Nephron (organoid): ENCODE results near the gene SPATS1.

ENCODE experiments used
- H3K27ac Mint-ChIP-seq, 3 experiments: 2 replicates each; pipeline ENCODE4 v1.8.0; 2020; ENCODE audit warnings: mixed read lengths in 3 of 3, mild to moderate bottlenecking in 2 of 3, moderate library complexity in 1 of 3
- H3K27me3 Mint-ChIP-seq: 2 replicates; pipeline ENCODE4 v1.8.0; 2021; ENCODE audit warnings: low read depth, mild to moderate bottlenecking, moderate library complexity, mixed read lengths
- H3K36me3 Mint-ChIP-seq: 2 replicates; pipeline ENCODE4 v1.8.0; 2020; ENCODE audit warnings: low read depth, mixed read lengths
- H3K4me1 Mint-ChIP-seq: 2 replicates; pipeline ENCODE4 v1.8.0; 2020; ENCODE audit warnings: mixed read lengths
- H3K4me3 Mint-ChIP-seq, 3 experiments: 2 replicates each; pipeline ENCODE4 v1.8.0; 2020; ENCODE audit warnings: mild to moderate bottlenecking in 3 of 3, mixed read lengths in 3 of 3, moderate library complexity in 2 of 3
- H3K9me3 Mint-ChIP-seq: 2 replicates; pipeline ENCODE4 v1.8.0; 2020; ENCODE audit warnings: mixed read lengths
- TF ChIP-seq, protein P1 (sequence below), 3 experiments: fragments of 200-600 bp; sonication (generic); IDR thresholded peaks; one replicate each; pipeline ENCODE4 v1.5.0; 2021; ENCODE audit warnings: antibody characterized with exemption in 3 of 3; ENCODE audit not compliant: unreplicated experiment in 3 of 3

The SPATS1 gene

DNA sequence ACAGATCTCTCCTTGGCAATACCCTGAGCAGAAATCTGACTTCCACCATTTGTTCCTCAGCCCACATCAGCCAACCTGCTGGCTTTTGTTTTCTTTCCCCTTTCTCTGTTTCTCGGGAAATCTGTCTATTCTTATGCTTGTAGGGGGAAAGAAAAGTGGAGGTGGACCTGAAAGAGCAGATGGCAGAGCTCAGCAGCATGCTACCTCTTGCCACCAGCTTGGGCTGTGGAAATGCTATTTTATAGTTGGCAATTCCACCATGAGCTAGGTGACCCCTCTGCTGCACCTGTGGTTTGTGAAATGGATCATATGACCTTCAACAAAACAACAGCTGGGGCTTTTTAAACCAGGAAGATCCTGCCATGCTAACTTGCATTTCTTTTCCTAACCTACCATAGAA, 6.8 kb upstream of the SPATS1 start:
- no peak overlapping the region for H3K4me3 Mint-ChIP-seq
- peaks cover 24% of the 10 kb centered on the region for H3K27me3 Mint-ChIP-seq
- TF ChIP-seq, protein P1, sequence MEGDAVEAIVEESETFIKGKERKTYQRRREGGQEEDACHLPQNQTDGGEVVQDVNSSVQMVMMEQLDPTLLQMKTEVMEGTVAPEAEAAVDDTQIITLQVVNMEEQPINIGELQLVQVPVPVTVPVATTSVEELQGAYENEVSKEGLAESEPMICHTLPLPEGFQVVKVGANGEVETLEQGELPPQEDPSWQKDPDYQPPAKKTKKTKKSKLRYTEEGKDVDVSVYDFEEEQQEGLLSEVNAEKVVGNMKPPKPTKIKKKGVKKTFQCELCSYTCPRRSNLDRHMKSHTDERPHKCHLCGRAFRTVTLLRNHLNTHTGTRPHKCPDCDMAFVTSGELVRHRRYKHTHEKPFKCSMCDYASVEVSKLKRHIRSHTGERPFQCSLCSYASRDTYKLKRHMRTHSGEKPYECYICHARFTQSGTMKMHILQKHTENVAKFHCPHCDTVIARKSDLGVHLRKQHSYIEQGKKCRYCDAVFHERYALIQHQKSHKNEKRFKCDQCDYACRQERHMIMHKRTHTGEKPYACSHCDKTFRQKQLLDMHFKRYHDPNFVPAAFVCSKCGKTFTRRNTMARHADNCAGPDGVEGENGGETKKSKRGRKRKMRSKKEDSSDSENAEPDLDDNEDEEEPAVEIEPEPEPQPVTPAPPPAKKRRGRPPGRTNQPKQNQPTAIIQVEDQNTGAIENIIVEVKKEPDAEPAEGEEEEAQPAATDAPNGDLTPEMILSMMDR (IDR thresholded peaks at IDR 0.05; ENCODE audit: unreplicated experiment in 3 of 3), result no peak
- no peaks in the 10 kb centered on the region for H3K36me3 Mint-ChIP-seq
- H3K9me3 Mint-ChIP-seq, result no peaks in the 10 kb centered on the region
- peaks cover 6% of the 10 kb centered on the region for H3K4me1 Mint-ChIP-seq
- no peak overlapping the region for H3K27ac Mint-ChIP-seq

DNA sequence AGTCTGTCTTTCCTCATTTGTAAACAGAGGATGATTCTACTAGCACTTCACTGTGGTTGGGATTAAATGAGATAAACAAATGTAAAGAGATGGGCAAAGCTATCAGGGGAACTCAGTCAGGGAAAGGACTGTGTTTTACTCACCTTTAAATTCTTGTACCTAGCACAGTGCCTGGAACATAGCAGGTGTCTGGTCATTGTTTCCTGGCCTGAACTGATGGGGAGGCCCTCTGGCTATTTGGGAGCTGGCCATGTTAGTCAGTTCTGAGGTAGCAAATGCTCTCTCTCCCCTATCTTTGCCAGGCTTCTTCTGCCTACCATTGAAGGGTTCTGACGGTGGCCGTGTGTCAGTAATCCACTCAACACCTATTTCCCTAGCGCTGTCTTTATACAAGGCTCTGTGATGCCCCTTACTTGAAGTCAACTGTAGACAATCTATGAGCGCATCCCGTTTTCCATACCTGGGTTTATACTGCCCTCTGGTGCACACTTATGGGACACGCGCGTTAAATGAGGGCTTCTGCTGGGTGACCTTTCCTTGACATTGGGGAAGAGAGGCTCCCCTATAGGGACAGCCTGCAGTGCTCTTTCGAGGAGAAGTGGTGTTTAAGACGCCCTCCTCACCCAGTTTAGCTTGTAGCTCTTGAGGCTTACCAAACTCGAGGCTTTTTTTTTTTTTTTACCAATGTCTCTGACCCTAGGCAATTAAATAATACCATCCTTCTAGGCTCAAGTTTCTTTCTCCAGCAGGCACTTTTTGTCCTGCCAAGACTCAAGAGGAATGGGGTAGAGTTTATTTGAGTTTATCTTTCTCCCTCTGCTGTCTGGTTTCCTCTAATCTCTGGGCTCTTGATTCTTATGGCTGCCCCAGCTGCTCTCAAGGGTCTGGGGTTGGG, 4.0 kb upstream of the SPATS1 start:
- peaks cover 6% of the 10 kb centered on the region for H3K4me1 Mint-ChIP-seq
- no peaks in the 10 kb centered on the region for H3K36me3 Mint-ChIP-seq
- H3K4me3 Mint-ChIP-seq, result no peak overlapping the region
- TF ChIP-seq, protein P1 (IDR thresholded peaks at IDR 0.05; ENCODE audit: unreplicated experiment in 3 of 3), result peak; percentile 64 to 74 (median 70)
- peaks cover 26% of the 10 kb centered on the region for H3K27me3 Mint-ChIP-seq
- no peak overlapping the region for H3K27ac Mint-ChIP-seq
- H3K9me3 Mint-ChIP-seq, result no peaks in the 10 kb centered on the region

DNA sequence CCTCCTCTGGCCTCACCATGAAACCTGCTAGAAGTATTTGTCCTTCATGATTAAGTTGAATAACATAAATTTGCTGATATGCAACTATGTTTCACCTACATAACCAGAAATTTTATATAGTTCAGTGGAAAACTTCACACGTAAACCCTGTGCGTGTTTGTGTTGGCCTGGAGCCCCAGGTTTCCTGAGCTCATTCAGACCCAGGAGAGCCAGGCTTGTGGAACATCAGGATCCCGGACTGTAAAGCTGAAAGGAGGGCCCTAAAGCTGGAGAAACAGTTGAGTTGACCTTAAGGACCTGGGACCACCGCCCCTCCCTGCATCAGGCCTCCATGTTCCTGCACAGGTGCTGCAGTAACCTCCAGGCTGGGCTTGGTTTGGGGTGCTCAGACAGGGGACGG, 3.1 kb upstream of the SPATS1 start:
- peaks cover 28% of the 10 kb centered on the region for H3K27me3 Mint-ChIP-seq
- H3K4me1 Mint-ChIP-seq, result peaks cover 6% of the 10 kb centered on the region
- H3K36me3 Mint-ChIP-seq, result no peaks in the 10 kb centered on the region
- H3K4me3 Mint-ChIP-seq, result no peak overlapping the region
- TF ChIP-seq, protein P1 (IDR thresholded peaks at IDR 0.05; ENCODE audit: unreplicated experiment in 3 of 3), result no peak
- no peak overlapping the region for H3K27ac Mint-ChIP-seq
- H3K9me3 Mint-ChIP-seq, result no peaks in the 10 kb centered on the region

DNA sequence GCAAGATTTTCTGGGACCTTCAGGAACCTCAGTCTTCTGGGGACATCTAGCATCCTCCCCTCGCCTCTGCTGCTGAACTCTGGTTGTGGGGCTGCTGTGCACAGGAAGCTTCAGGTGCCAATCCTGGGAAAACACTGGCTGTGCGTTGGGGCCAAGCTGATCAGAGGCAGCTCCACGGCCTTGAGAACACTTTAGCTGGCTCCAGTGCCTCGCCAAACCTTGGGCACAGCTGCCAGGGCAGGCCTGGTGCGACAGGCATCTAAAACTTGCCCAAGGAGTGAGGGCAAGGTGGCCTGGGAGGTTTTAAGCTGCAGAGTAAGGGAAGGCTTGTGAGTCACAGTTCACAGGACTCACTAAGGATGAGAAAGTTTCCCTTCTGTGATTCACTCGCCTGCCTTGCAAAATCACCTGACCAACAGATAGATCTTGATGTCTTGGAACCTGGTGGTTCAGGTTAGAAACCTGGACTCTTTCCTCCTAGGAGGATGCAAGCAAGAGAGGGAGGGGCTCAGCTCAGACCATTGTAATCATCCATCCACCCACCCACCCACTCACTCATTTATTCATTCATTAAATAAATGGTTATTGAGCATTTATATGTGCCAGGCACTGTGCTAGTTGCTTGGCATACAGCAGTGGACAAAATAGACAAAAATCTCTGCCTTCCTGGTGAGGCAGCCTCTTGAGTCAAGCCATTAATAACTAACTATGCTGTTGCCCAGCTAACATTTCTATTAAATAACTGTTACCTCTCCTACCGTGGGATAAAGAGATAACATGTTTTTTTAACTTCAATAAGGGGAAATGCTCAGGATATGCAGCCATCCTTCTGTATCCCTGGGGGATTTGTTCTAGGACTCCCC, 2.5 kb upstream of the SPATS1 start:
- H3K9me3 Mint-ChIP-seq, result no peaks in the 10 kb centered on the region
- H3K27me3 Mint-ChIP-seq, result peaks cover 28% of the 10 kb centered on the region
- no peak overlapping the region for H3K27ac Mint-ChIP-seq
- TF ChIP-seq, protein P1 (IDR thresholded peaks at IDR 0.05; ENCODE audit: unreplicated experiment in 3 of 3), result no peak
- no peaks in the 10 kb centered on the region for H3K36me3 Mint-ChIP-seq
- peaks cover 6% of the 10 kb centered on the region for H3K4me1 Mint-ChIP-seq
- no peak overlapping the region for H3K4me3 Mint-ChIP-seq

DNA sequence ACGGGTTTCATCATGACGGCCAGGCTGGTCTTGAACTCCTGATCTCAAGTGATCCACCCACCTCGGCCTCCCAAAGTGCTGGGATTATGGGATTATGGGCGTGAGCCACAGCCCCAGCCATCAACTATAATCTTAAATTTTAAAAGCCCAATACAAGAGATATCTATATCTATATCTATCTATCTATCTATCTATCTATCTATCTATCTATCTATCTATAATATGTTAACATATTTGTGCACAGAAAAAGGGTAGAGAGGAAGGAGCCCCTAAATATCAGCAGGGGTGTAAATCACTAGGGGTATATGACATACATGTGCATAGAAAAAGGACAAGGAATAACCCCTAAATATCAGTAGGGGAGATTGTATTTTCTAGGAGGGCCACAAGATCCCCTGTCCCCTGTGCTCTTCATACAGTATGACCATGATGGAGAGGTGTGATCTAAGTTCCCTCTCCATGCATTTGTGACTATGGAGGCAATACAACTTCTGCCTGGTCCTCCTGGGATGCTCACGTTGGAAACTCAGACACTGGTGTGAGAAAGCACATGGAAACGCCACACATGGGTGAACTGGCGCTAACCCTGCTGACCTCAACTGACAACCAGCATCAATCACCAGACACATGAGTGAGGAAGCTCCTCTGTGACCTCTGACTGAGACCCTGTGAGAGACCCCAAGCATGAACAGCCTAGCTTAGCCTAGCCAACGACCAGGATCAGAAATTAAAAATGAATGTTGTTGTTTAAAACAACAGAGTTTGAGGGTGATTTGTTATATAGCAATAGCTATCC, 1.2 kb upstream of the SPATS1 start:
- peaks cover 6% of the 10 kb centered on the region for H3K4me1 Mint-ChIP-seq
- no peaks in the 10 kb centered on the region for H3K36me3 Mint-ChIP-seq
- H3K4me3 Mint-ChIP-seq, result no peak overlapping the region
- TF ChIP-seq, protein P1 (IDR thresholded peaks at IDR 0.05; ENCODE audit: unreplicated experiment in 3 of 3), result no peak
- H3K27ac Mint-ChIP-seq, result no peak overlapping the region
- peaks cover 23% of the 10 kb centered on the region for H3K27me3 Mint-ChIP-seq
- no peaks in the 10 kb centered on the region for H3K9me3 Mint-ChIP-seq
